ENCODE measurements around the gene ARID5B. TPM values are rescaled to one million over a fixed set of nuclear protein-coding genes. Genes with fewer than 3 reads are reported as not detected.

ARID5B gene
- total and polyA plus RNA-seq, 2 donors (not counting 1 experiment from before 2014, with no cell fraction given) = 22.4 to 237 TPM

- POLR2A ChIA-PET = interaction anchor here (1.3 kb wide), 1 partner anchor 14 kb away, joined by 3 read pairs; no protein-coding TSS in a partner anchor
- peak overlapping the region; percentile 3 for H3K9ac ChIP-seq (ENCODE audit: low read length)
- Mint-ChIP-seq H3K27me3 (no peaks in the 10 kb centered on the region), H3K4me3 (peak overlapping the region; percentile 52), H3K27ac (peak overlapping the region; percentile 83), H3K9me3 (ENCODE audit: insufficient read depth) (no peaks in the 10 kb centered on the region), H3K4me1 (peaks cover 79% of the 10 kb centered on the region)
- TF ChIP-seq EZH2 (IDR thresholded peaks at IDR 0.05; ENCODE audit: borderline replicate concordance, insufficient read depth, low read depth, low read length, poor library complexity, severe bottlenecking) = no peak
- no peak for TF ChIP-seq CTCF (IDR thresholded peaks at IDR 0.05)
- intact Hi-C loops (cut with micrococcal nuclease) = loop anchor here (1.0 to 5.0 kb wide), 2 partner anchors 8 to 38 kb away; no protein-coding TSS in a partner anchor
- H4K20me1 ChIP-seq (ENCODE audit: control insufficient read depth, insufficient read depth, low read length, poor library complexity, severe bottlenecking) = no peaks in the 10 kb centered on the region
- 61% methylated on average over 3 of the region's 3 CpGs for WGBS (ENCODE audit: insufficient coverage)
- H3K27ac ChIP-seq (ENCODE audit: low read length in 2 of 2) = peak overlapping the region in 1 of 2 donors; percentile 69
- no peak for DNase-seq
- H3K27me3 ChIP-seq (replicated peaks in 1 of 4; ENCODE audit: control extremely low read depth in 1 of 4, control insufficient read depth in 3 of 4, insufficient read depth in 4 of 4, low read length in 3 of 4) = no peaks in the 10 kb centered on the region
- CTCF ChIA-PET = interaction anchor here (0.9 to 1.6 kb wide), 7 partner anchors 10 to 281 kb away, joined by 3 to 5 read pairs (median 3); no protein-coding TSS in a partner anchor
- ATAC-seq (ENCODE audit: low read depth) = no peak
- no peaks in the 10 kb centered on the region for H3K9me3 ChIP-seq (ENCODE audit: control extremely low read depth in 1 of 3, control insufficient read depth in 2 of 3, insufficient read depth in 1 of 3, low read length in 2 of 3)
- H3K79me2 ChIP-seq (ENCODE audit: control insufficient read depth, insufficient read depth, low read length) = peaks cover 97% of the 10 kb centered on the region
- peak overlapping the region in 1 of 5 experiments; percentile 4 for H3K4me3 ChIP-seq (ENCODE audit: control extremely low read depth in 1 of 5, extremely low read depth in 1 of 5, insufficient read depth in 1 of 5, low read depth in 2 of 5, low read length in 4 of 5)
- H3K4me2 ChIP-seq (replicated peaks; ENCODE audit: low read depth, low read length, poor library complexity, severe bottlenecking) = peak overlapping the region; percentile 49
- H3K36me3 ChIP-seq (replicated peaks in 1 of 2; ENCODE audit: control extremely low read depth in 1 of 2, control insufficient read depth in 1 of 2, extremely low read depth in 1 of 2, insufficient read depth in 2 of 2, low read length in 1 of 2) = peaks cover 6 to 42% of the 10 kb centered on the region in 2 experiments
- H3K4me1 ChIP-seq (ENCODE audit: control insufficient read depth in 2 of 2, insufficient read depth in 2 of 2, low read length in 2 of 2) = peaks cover 59 to 71% of the 10 kb centered on the region in 2 donors
- H2AFZ ChIP-seq (ENCODE audit: insufficient read depth, low read depth, low read length, poor library complexity, severe bottlenecking) = no peak overlapping the region
Observed at GRCh38 chr10:61964059-61964709, 62.7 kb downstream of the ARID5B start.

Data from B cell (primary cell).